ENCODE data around the gene IFNGR1.
"Not testable (repeated sequence)": the region's sequence is repeated elsewhere in the genome, so short reads cannot be mapped to it uniquely, and the experiment has no call there.

The IFNGR1 gene

DNA sequence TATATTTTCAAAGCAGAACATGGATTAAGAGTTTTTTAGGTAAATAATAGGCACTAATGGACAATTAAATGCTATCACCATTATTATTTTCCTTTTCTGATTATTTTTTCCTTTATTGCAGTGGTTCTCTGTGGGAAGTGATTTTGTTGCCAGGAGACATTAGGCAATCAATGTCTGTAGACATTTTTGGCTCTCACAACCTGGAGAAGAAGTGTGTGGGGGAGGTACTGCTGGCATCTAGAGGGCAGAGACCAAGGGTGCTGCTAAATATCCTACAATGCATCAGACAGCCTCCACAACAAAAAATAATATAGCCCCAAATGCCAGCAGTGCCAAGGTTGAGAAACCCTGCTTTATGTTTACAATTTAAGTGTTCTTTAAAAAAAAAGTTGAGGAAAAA is 8.3 kb downstream of the IFNGR1 start:
- no peak for DNase-seq

DNA sequence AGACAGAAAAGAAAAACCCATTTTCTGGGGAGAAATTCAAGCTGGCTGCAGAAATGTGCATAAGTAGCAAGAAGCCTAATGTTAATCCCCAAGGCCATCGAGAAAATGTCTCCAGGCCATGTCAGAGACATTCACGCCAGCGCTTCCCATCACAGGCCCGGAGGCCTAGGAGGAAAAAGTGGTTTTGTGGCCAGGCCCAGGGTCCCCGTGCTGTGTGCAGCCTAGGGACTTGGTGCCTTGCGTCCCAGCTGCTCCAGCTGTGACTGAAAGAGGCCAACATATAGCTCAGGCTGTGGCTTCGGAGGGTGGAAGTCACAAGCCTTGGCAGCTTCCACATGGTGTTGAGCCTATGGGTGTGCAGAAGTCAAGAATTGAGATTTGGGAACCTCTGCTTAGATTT is 10.9 kb downstream of the IFNGR1 start:
- DNase-seq, result no peak

DNA sequence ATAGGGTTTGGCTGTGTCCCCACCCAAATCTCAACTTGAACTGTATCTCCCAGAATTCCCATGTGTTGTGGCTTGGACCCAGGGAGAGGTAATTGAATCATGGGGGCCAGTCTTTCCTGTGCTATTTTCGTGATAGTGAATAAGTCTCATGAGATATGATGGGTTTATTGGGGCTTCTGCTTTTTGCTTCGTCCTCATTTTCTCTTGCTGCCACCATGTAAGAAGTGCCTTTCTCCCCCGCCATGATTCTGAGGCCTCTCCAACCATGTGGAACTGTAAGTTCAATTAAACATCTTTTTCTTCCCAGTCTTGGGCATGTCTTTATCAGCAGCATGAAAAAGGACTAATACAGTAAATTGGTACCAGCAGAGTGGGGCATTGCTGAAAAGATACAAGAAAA is 11.7 kb downstream of the IFNGR1 start:
- DNase-seq, result not testable (repeated sequence)

DNA sequence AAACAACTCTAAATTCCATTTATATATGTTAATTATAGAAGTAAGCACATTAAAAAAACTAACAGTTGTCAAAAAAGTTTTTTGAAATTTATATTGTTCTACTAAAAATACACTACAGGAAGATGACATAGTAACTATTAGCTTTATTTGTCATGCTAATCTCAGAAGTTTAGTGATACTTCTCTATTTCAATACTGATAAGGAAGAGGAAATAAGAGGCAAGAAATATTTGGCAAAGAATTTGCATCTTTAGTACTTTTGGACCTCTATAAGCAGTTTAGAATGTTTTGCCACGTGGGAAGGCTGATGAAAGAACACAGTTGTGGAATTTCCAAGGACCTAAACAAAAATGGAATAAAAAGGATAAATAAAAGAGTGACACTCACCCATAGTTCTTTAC is 12.6 kb downstream of the IFNGR1 start:
- DNase-seq, result no peak

DNA sequence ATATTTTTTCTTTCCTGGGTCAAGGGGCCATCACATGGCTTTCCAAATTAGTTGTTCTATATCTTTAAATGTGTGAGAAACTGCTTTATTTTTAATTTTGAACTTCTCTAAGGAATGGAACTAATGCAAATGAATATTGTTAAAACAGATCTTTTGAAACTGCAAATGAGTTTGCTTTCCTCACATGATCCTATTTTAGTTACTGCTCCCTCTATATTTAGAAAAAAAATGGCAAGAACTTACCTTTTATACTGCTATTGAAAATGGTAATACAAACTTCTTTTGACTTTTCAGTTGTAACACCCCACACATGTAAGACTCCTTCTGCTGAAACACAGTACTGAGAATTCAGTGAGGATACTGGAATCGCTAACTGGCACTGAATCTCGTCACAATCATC is 15.9 kb downstream of the IFNGR1 start:
- DNase-seq, result no peak

DNA sequence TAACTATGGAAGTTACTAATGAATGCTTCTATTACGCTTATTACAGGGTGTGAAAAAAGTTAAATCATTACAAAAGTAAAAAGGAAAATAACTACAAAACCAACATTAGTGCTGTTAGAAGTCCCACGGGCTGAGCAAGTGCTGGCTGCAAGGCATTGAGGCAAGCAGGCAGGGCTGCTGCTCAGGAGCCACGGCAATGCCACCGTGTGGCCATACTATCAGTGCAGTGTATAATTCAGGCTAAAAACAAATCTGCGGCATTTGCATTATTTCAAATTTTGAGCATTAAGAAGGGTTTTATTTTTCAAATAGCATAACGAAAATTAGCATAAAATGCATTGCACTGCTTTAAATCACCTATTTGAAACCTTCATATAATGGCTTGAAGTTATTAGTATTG is 17.1 kb downstream of the IFNGR1 start:
- no peak for DNase-seq

DNA sequence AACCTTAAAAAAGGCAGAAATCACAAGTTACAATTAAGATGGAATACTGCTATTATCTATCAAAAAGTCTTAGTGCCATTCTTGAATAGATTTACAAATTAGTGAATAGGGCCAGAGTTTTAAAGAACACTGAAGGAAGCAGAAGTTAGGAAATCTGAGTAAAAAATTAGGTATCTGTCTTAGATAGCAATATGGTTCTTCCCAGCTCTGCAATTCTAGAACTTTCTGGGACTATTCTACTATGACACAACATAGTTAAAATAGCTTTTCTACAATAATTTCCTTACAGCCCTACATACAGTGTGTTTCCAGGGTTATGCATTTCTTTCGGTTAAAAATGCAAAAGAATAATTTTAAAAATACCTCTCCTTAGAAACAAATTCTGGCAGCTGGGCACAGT is 18.2 kb downstream of the IFNGR1 start:
- DNase-seq, result no peak

DNA sequence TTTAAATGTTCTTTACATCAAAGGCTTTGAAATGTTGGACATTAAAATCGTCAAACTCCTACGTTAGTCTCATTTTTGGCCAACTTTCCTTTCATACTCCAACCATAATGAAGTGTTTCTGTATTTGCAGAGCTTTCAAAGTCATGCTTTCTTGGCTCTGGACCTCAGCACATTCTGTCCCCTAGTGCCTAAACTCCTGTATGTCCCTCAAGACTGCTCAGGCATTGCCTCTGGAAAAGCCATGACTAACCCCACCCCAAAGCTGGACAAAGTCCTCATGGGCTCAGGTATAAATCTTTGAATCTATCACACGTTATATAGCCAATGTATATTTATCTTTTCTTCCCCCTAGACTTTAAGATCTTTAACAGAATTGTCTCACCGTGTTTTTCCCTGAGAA is 18.9 kb downstream of the IFNGR1 start:
- DNase-seq, result no peak

DNA sequence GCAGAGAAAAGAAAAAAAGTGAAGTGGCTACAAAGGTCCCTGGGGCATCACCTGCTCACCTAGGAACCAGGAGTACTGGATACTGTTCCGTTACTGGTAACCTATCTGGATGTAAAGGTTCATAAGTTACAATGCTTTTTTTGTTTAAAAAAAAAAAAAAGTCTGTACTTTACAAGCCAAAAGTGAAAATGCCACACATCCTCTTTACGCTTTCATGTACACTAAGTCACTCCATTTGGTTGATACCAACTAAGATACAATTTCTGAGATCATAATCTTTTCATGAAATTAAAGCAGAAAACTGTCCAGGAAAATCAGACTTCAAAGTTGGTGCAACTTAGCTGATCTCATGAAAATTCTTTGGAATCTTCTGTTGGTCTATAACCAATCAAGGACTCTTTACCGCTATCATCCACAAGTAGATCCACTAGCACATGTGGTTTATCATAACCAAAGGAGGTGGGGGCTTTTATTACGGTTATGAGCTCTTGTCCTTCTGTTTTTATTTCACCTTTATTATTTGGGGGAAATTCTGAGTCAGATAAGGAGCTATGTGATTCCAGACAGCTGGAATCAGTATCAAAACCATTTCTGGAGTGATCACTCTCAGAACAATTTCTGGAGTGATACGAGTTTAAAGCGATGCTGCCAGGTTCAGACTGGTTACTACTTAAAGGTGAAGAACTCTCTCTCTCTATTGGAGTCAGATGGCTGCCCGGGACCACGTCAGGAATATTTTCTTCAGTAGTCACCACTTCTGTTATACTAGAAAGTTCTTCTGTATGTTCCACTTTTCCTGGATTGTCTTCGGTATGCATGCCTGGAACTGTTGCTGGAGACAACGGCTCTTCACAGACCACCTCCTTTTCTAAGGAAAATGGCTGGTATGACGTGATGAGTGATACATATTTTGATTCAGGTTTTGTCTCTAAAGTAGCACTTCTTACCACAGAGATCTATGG is 21.2 kb downstream of the IFNGR1 start:
- DNase-seq, result no peak

DNA sequence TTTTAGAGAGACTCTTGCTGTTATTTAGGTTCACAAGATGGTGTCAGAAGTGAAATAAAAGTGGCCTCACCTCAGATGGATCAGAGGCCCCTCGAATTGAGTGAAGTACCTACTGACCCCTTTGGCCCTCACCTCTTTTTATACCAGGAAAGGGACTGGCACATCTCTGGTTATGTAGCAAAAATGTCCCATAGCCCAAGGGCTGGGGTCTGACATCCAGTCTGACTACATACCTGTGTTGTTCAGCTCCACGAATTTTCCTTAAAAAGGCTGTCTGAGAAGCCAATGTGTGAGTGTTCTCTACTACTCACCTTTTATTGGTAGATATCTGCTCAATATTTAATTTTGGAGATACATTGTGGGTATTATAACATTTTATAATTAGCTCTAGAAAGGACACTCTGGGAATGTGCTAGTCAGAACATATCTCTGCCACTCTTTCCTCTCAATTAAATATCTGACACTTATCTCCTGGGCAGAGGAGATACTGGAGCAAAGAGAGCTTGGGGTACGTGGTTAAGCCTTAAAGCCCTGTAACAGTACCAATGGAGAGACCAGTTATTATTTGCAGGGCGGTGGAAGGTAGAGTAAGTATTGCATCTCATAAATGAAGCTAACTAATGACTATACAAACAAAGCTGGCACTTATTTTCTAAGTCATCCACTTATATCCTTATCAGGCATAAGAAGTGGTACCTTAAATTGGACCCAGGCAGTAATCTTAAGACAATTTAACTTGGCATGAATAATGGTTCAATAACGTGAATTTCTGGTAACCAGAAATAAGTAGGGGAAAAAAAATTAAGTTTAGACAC is 25.7 kb downstream of the IFNGR1 start:
- no peak for DNase-seq

DNA sequence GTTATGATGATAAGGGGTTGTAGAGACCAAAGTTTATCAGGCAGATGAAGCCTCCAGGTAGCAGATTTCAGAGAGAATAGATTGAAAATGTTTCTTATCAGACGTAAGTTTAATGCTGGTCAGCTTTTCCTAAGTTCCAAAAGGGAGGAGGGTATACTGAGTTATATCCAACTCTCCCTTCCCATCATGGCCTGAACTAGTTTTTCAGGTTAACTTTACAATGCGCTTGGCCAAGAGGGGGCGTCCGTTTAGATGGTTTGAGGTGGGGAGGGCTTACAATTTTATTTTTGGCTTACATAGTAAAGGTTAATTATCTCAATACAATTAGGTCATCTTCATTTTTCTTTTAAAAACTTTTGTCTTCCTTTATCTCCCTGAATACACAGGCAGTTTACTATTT is 26.4 kb downstream of the IFNGR1 start:
- DNase-seq, result no peak

DNA sequence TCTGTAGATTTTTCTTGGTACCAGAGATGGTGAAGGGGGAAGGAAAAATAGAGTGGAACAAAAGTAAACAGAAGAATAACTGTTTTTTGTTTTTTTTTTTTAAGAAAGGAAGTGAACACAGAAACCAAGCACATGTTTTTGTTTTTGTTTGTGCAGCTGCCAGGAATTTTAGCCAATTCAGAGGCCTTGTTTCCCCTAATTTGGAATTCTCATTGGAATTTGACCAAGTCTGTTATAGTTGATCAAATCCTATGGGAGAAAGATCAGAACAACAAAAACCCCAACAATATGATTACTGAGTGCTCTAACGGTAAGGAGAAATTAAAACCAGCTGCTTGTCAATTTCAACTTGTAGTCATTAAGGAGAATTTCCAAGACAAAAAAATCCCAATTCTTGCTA is 27.5 kb downstream of the IFNGR1 start:
- no peak for DNase-seq

DNA sequence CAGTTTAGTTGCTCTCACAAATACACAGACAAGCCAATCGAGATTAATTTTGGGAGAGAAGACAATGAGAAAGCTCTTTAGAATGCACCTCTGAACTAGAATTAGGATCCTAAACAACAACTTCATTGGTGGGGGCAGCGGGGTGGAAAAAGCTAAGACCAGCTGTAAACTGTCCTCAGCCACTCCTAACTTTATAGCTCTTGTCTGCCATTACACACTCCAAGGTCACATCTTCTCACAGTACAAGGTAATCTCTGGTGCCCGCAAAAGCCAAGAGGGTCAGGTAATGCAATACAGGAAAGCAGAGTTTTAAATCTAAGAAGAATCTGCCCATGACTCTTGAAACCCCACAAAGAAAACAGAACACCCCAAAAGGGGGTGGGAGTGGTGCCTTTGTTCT is 27.9 kb downstream of the IFNGR1 start:
- DNase-seq, result no peak

DNA sequence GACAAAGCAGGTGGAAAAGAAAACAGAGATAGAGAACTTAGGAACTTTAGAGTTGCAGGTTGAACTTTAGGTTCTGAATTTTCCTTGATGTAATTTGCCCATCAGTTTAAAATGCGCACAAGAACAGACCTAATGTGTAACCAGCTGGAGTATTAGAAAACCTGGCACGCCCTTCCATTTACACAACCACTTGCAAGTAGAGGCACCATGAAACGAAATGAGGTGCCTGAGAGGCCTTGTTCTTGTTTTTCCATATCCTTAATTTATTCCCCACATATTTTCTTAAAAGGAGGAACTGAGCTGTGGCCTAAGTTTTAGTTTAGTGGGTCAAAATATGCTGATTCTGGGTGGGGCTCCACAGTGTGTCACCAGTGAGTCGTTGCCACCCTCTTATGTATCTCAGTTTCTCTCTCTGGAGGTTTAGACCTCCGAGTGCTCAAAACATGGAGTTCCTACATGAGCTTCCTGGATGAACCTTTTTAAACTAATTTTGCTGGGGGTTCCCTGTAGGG is 28.5 kb downstream of the IFNGR1 start:
- DNase-seq, result no peak

DNA sequence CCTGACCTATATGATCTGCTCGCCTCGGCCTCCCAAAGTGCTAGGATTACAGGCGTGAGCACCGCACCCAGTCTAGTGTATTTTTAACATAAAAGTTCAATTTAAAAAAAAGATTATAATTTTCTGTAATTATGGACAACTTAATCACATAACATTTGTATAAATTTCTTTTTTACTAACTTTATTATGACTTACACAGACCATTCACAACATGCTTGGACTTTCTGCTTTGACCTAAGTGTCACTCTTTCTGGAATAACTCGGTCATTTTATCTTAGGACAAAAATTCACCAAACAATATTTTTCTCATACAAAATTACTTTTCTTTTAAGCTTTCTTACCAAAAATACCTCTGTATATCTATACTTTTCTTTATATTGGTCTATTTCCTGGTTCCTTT is 30.3 kb downstream of the IFNGR1 start:
- peak; percentile 59 for DNase-seq

DNA sequence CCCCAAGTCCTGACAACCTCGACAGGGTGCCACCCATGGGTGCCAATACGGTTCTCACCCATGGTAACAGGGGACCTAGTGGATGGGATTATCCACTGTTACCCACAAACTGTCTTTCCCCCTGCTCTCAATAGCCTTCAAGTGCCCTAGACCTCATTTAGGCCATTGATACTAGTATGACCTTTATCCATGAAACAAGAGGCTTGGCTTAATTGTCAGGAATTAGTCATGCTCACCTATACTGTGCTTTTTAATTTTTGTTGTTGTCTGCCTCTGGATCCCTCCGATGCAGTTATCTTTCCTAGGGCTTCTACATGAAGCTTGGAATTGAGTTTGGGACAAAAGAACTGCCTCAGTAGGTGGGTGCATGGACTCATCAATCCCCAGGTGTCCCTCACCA is 33.9 kb downstream of the IFNGR1 start:
- DNase-seq, result no peak

DNA sequence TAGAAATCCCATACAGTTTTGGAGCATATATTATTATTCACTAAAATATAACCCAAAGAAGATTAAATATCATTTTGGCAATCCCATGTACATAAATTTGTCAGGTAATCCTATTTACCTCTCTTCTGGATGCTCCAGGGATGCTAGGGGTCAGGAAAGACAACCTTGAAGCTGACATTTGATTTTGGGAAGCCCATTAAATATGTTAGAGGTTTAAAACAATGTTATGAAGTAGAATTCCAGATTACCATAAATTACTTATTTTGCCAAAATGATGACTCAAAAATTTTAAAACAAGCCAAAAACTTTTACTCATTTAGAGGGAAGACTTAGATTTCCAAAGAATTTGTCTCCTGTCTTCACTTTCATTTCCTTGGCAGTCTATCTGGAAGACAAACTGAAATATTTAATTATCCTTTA is 36.5 kb downstream of the IFNGR1 start:
- no peak for DNase-seq

DNA sequence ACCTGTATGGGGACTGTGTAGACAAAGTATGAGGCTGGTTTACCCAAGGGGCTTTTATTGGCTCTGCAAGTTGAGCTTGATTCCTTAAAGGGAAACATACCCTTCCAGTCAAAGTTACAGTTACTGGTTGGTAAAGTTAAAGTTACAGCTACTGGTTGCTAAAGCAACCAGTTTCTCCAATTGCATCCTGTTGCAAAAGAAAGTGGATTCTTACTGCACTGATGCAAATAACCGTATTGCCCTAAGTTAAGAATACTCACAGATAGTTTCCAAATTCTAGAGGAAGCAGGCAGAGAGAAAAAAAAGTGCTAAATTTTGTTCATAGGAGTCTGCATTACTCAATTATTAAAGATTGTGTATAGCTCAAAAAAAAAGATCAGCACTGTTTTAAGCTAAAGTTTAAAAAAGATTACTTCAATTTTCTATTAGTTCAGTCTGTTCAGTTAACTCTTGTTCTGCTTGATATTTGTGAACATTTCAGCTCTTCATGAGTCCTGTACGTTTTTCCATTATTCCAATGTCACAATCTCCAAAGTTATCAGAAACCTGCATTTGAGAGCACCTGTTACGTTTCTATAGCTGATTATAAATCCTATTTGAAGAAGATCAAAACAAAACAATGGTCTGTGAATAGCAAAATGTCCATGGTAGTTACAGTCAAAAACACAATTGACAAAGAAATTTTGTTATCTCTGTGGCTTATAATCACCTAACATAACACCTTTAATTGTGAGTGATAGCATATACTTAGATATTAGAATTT is 37.1 kb downstream of the IFNGR1 start:
- DNase-seq, result peak; percentile 15

DNA sequence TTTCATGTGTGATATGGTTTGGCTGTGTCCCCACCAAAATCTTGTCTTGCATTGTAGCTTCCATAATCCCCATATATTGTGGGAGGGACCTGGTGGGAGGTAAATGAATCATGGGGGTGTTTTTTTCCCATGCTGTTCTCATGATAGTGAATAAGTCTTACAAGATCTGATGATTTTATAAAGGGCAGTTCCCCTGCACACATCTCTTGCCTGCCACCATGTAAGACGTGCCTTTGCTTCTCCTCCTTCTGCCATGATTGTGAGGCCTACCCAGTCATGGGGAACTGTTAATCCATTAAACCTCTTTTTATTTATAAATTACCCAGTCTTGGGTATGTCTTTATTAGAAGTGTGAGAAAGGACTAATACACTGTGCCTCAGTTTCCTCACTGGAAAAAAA is 41.6 kb downstream of the IFNGR1 start:
- DNase-seq, result no peak

DNA sequence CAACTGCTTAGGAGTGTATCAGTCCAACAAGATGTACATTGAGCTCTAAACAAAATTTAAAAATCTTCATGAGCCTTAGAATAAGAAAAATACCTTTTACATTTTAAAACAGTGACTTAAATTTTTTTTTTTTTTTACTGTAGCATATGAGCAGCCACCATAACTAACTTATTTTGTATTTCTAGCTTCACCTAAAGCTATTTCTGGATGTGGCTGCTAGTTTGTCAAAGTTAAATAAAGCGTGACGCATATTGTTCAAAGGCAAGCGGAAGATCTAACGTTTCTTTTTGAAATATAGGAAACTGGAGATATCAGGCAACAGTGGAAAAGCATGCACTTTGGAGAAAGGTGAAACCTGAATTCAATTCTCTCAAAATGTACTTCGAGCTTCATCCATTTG is 42.5 kb downstream of the IFNGR1 start:
- no peak for DNase-seq

DNA sequence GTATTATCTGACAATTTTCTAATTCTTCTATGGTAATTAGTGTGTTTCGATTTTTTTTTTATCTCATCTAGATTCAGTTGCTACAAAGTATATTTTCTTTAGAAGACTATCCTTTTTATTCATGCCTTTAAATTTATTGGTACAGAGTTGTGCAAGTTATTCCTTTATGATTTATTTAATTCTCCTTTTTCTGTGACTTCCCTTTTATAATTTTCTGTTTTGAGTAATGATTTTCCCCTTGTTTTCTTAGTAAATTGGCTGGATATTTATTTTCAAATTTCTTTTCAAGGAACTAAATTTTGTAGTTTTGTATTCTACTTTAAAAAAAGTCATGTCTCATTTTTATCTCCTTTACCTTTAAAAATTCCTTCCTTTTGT is 43.3 kb downstream of the IFNGR1 start:
- no peak for DNase-seq

DNA sequence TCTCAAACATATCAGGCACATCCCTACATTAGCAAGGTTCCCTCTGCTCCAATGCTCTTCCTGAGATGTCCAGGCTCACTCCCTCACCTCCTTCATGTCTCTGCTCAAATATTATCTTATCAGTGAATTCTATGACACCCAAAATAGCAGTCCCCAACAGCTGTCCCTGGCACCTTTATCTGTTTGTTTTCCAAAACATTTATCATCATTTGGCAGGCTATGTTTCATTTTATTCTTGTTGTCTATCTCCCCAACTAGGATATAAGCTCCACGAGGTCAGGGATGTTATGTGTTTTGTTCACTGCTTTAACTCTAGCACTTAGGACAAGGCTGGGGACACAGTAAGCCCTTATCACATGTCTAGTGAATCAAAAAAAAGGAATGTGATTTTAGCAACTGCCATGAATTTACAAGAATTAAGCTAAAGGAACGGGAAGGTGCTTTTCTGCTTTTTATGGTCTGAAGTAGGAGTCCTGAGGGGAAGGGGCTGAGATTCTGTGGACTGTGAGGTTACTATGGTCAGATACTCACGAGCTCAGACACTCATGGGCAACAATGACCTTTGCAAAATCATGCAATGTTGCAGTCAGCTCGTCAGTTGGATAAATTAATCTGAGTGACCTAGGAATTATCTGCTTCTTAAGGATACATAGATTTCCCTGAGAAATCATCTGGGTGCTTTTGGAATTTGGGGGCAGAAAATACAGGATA is 43.9 kb downstream of the IFNGR1 start:
- no peak for DNase-seq

DNA sequence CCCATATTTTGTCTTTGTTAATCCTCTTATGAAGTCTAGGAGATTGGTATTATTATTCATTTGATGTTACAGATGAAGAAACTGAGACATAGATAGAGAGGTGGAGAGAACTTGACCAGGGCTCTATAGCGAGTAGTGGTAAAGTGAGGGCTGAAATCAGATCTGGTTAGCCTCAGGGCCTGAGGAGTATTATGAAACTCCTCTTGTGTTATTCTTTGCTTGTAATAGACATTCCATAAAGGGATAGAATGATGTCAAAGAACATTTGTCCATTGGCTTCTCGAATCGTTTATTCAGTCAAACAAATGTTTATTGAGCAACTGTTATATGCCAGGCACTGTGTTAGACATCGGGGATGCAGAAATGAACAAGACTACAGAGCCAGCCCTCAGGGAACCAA is 45.7 kb downstream of the IFNGR1 start, which contains the start of gene IL22RA2:
IL22RA2 (minus strand) TSS at position 144 of the 400 bp plus-strand sequence. CDS start 11,895 bp downstream, outside the sequence.
- no peak for DNase-seq
